OCI-LY7 (cell line): Measurements from ENCODE around the gene NSL1. TPM values are rescaled to one million over a fixed set of nuclear protein-coding genes. Genes with fewer than 3 reads are reported as not detected.

Source experiments
- BruUV-seq: library from RNA; stranded (reverse); fragments of 400-500 nt; replicated peaks from 2 replicates; lab custom pipeline; 2021; lab: Mats Ljungman, UMichigan
- CTCF ChIA-PET: fragments of 300-600 bp; sonication (Branson Sonifier 250); formaldehyde crosslinking; loops from one replicate; lab custom pipeline; 2022; ENCODE audit warnings: antibody characterized with exemption; ENCODE audit not compliant: unreplicated experiment; lab: Charles Lee
- POLR2A ChIA-PET: fragments of 300-600 bp; sonication (Branson Sonifier 250); formaldehyde crosslinking; loops from one replicate; lab custom pipeline; 2022; ENCODE audit warnings: antibody characterized with exemption; lab: Charles Lee
- DNase-seq: peaks from one replicate; pipeline ENCODE4 v3.0.0-alpha.2; 2015; ENCODE audit warnings: low spot score
- H2AFZ ChIP-seq: fragments of 200-600 bp; sonication (generic), shearing (Covaris generic); 2 replicates; pipeline ENCODE4 v1.6.1; 2014; ENCODE audit warnings: mild to moderate bottlenecking, antibody characterized with exemption, low read length, moderate library complexity
- H3K27ac ChIP-seq: fragments of 200-600 bp; sonication (generic); 2 replicates; pipeline ENCODE4 v1.5.1; 2014; ENCODE audit warnings: mixed run types, low read depth, mild to moderate bottlenecking, moderate library complexity, low read length, inconsistent platforms; ENCODE audit not compliant: poor library complexity, severe bottlenecking
- H3K36me3 ChIP-seq: fragments of 200-600 bp; sonication (generic); 2 replicates; pipeline ENCODE4 v1.6.1; 2014; ENCODE audit warnings: mild to moderate bottlenecking, antibody characterized with exemption, low read length, moderate library complexity, mixed read lengths; ENCODE audit not compliant: insufficient read depth
- H3K4me1 ChIP-seq: fragments of 200-600 bp; sonication (generic); 2 replicates; pipeline ENCODE4 v1.5.1; 2014; ENCODE audit warnings: mild to moderate bottlenecking, low read length; ENCODE audit not compliant: insufficient read depth, poor library complexity, severe bottlenecking
- H3K4me2 ChIP-seq: fragments of 200-600 bp; sonication (generic); 2 replicates; pipeline ENCODE4 v1.6.1; 2014; ENCODE audit warnings: mild to moderate bottlenecking, low read length
- H3K4me3 ChIP-seq: fragments of 200-600 bp; sonication (generic); 2 replicates; pipeline ENCODE4 v1.5.1; 2014; ENCODE audit warnings: mild to moderate bottlenecking, low read depth, low read length; ENCODE audit not compliant: poor library complexity, severe bottlenecking
- H3K79me2 ChIP-seq: fragments of 200-600 bp; sonication (generic); 2 replicates; pipeline ENCODE4 v1.6.1; 2016; ENCODE audit warnings: low read depth, mild to moderate bottlenecking, low read length, moderate library complexity, mixed read lengths; ENCODE audit not compliant: insufficient read depth
- H3K9me2 ChIP-seq: fragments of 200-600 bp; sonication (generic); 2 replicates; pipeline ENCODE4 v1.6.1; 2016; ENCODE audit warnings: mild to moderate bottlenecking, low read length, mixed read lengths; ENCODE audit not compliant: insufficient read depth
- H3K9me3 ChIP-seq: fragments of 200-600 bp; sonication (generic); 2 replicates; pipeline ENCODE4 v1.6.1; 2014; ENCODE audit warnings: mild to moderate bottlenecking, mixed run types, low read length, mixed read lengths
- H4K20me1 ChIP-seq: fragments of 200-600 bp; sonication (generic); 2 replicates; pipeline ENCODE4 v1.6.1; 2014; ENCODE audit warnings: mild to moderate bottlenecking, antibody characterized with exemption, low read length, moderate library complexity, mixed read lengths; ENCODE audit not compliant: insufficient read depth
- CTCF ChIP-seq: fragments of 200-600 bp; sonication (generic); conservative IDR thresholded peaks from 2 replicates; pipeline ENCODE4 v1.5.1; 2014; ENCODE audit warnings: mild to moderate bottlenecking, antibody characterized with exemption, low read length, moderate library complexity, mixed read lengths
- EZH2phosphoT487 ChIP-seq: fragments of 200-600 bp; sonication (generic); IDR thresholded peaks from 2 replicates; pipeline ENCODE4 v1.6.1; 2018; ENCODE audit warnings: low read depth, borderline replicate concordance, mild to moderate bottlenecking, mixed run types, antibody characterized with exemption, low read length, moderate library complexity, mixed read lengths
- intact Hi-C: fragments of 100-400 bp; cut with micrococcal nuclease; formaldehyde crosslinking; loops from one replicate; pipeline ENCODE4 v1.10.0; 2022; ENCODE audit not compliant: unreplicated experiment
- total RNA-seq, 2 experiments: library from RNA; depleted of rRNA in 1 of 2; stranded (reverse); fragments of >200 nt in 1 of 2; shearing (Covaris generic) in 1 of 2; gene quantifications; 2 replicates each; pipeline ENCODE4 v1.2.3, GENCODE V29; 2014 to 2022

Gene NSL1
- total RNA-seq, 2 experiments from 2014 or later = 66.8 to 70.9 TPM

DNA sequence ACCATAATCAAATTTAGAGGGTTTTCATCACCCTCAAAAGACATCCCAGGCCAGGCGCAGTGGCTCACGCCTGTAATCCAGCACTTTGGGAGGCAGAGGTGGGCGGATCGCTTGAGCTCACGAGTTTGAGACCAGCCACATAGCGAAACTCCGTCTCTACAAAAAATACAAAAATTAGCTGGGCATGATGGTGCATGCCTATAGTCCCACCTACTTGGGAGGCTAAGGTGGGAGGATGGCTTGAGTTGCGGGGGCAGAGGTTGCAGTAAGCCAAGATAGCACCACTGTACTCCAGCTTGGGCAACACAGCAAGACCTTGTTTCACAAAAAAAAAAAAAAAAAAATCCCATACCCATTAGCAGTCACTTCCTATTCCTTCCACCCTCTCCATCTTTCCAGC is 58.5 kb downstream of the NSL1 start:
- H3K4me3 ChIP-seq = no peak overlapping the region
- no peak for TF ChIP-seq CTCF
- no peak for TF ChIP-seq EZH2phosphoT487
- H3K79me2 ChIP-seq = no peaks in the 10 kb centered on the region
- H3K9me2 ChIP-seq = no peaks in the 10 kb centered on the region
- H4K20me1 ChIP-seq = no peaks in the 10 kb centered on the region
- no peak overlapping the region for H2AFZ ChIP-seq
- POLR2A ChIA-PET = interaction anchor here (0.7 kb wide), 1 partner anchor 22 kb away, joined by 4 read pairs; no protein-coding TSS in a partner anchor
- H3K4me1 ChIP-seq = no peaks in the 10 kb centered on the region
- H3K36me3 ChIP-seq = peaks cover 23% of the 10 kb centered on the region
- CTCF ChIA-PET = no interaction called here
- H3K9me3 ChIP-seq = no peaks in the 10 kb centered on the region
- no peak overlapping the region for H3K4me2 ChIP-seq
- no peak for DNase-seq
- H3K27ac ChIP-seq = no peak overlapping the region
- intact Hi-C loops = no loop called here
- BruUV-seq = no TSS peak

- Histone ChIP-seq H3K4me2 (no peak overlapping the region), H3K9me2 (no peaks in the 10 kb centered on the region), H2AFZ (no peak overlapping the region), H3K9me3 (no peaks in the 10 kb centered on the region), H3K36me3 (peaks cover 24% of the 10 kb centered on the region), H3K4me3 (no peak overlapping the region), H3K79me2 (no peaks in the 10 kb centered on the region), H4K20me1 (no peaks in the 10 kb centered on the region), H3K27ac (no peak overlapping the region), H3K4me1 (no peaks in the 10 kb centered on the region)
- intact Hi-C loops = no loop called here
- no peak for DNase-seq
- TSS peak; percentile 2 for BruUV-seq
- CTCF ChIA-PET = no interaction called here
- POLR2A ChIA-PET = interaction anchor here (0.5 to 0.7 kb wide), 2 partner anchors 9 to 1903 kb away, joined by 3 read pairs; no protein-coding TSS in a partner anchor
- TF ChIP-seq CTCF (no peak), EZH2phosphoT487 (no peak)
Observed at GRCh38 chr1:212731630-212732029, 59.9 kb downstream of the NSL1 start.

DNA sequence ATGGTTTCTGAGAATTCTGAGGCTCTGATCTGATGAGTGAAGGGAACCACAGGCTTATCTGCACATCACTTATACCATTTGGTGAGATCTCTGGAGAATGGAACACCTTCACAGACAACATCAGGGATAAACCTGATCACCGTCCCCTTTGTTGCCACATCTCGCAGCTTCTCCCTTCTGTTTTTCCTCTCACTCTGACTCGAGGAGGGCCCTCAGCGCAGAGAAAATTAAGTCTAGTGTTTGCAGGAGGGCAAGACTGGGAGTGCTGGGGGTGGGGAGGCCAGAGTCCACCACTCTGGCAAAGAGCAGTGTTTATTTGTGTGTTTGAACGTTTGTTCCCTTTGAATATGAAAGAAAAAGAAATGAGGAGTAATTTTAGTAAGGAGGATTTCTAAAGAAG is 63.0 kb downstream of the NSL1 start:
- H2AFZ ChIP-seq = no peak overlapping the region
- POLR2A ChIA-PET = interaction anchor here (0.7 to 1.4 kb wide), 2 partner anchors 16 to 71 kb away, joined by 3 read pairs; no protein-coding TSS in a partner anchor
- CTCF ChIA-PET = no interaction called here
- H3K4me3 ChIP-seq = no peak overlapping the region
- no peaks in the 10 kb centered on the region for H3K9me2 ChIP-seq
- TF ChIP-seq CTCF (no peak), EZH2phosphoT487 (no peak)
- H4K20me1 ChIP-seq = no peaks in the 10 kb centered on the region
- no peaks in the 10 kb centered on the region for H3K9me3 ChIP-seq
- no peak overlapping the region for H3K27ac ChIP-seq
- BruUV-seq = no TSS peak
- no peaks in the 10 kb centered on the region for H3K79me2 ChIP-seq
- H3K36me3 ChIP-seq = peaks cover 17% of the 10 kb centered on the region; the same call in 1 of the 2 replicates
- intact Hi-C loops = no loop called here
- H3K4me1 ChIP-seq = no peaks in the 10 kb centered on the region
- H3K4me2 ChIP-seq = no peak overlapping the region
- no peak for DNase-seq
